Measurements from ENCODE around the gene ALDH1L1.
"Not testable (repeated sequence)": the region's sequence is repeated elsewhere in the genome, so short reads cannot be mapped to it uniquely, and the experiment has no call there.

Gene ALDH1L1

GRCh38 chr3:126080970-126081369 lies 99.4 kb downstream of the ALDH1L1 start:
- FAIRE-seq: no peak

DNA sequence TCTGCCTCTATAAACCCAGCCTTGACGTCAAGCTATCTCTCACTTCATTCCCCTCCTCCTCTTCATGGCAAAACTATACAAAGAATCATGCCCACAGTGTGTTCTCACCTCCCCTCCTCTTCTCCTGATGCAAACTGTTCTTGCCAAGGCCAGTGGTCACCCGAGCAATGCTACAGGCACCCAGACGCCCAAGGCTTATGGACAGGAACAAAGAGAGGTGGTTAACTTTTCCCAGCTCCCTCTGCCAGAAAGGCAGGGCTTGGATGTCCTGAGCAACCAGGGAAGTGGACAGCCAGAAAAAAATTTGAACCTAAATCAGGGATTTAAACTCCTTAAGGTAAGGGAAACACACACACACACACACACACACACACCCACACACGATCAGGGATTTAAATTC lies 101.5 kb downstream of the ALDH1L1 start:
- FAIRE-seq: no peak

GRCh38 chr3:126077754-126078153 lies 102.6 kb downstream of the ALDH1L1 start:
- no peak for FAIRE-seq

- no peak for FAIRE-seq
Observed at GRCh38 chr3:126076140-126076539, 104.2 kb downstream of the ALDH1L1 start.

DNA sequence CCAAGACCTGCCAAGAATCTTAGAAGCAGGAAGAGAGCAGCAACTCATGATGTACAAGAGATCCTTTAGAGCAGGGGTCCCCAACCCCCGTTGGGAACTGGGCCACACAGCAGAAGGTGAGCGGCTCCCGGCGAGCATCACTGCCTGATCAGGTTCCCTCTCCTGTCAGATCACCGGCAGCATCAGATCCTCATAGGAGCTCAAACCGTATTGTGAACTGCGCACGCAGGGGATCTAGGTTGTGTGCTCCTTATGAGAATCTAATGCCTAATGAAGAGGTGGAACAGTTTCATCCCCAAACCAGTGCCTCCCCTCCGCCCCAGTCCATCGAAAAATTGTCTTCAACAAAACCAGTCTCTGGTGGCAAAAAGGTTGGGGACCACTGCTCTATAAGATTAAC lies 110.2 kb downstream of the ALDH1L1 start:
- no peak for FAIRE-seq

DNA sequence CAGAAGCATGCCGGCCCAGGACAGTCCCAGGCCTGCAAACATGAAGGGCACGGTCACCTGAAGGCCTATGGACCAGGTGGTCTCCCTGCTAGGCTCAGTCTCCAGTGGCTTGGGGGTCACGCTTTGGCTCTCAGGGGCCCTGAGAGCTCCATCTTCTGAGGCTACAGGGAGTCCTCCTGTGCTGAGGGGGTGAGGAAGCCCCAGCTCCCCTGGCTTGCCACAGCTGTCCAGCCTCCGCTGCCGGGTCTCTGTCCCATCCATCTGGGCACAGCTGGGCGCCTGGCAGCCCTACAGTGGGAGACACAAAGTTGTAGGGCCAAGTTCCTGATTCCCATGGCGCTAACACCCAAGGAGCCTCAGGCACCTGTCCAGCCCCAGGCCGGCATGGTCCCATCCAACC lies 112.4 kb downstream of the ALDH1L1 start:
- no peak for FAIRE-seq

DNA sequence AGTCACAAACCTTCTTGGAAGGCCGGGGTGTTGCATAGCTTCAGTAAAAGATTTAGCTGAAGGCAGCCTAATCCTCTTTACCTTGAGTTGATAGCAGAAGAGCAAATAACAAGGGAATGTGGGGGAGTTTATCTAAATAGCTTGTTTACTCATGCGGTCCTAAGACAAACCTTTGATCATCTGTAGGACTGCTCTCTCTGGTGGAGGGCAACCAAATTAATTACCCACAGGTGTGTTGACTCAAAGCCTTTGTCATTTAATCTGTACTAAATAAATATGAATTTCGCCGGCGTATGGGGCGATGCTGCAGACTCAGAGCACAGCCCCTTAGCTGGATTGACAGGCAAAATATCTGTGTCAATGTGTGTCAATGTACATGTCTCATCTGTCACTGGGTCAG lies 113.7 kb downstream of the ALDH1L1 start:
- not testable (repeated sequence) for FAIRE-seq

- FAIRE-seq: no peak
Observed at GRCh38 chr3:126065876-126066275, 114.5 kb downstream of the ALDH1L1 start.

DNA sequence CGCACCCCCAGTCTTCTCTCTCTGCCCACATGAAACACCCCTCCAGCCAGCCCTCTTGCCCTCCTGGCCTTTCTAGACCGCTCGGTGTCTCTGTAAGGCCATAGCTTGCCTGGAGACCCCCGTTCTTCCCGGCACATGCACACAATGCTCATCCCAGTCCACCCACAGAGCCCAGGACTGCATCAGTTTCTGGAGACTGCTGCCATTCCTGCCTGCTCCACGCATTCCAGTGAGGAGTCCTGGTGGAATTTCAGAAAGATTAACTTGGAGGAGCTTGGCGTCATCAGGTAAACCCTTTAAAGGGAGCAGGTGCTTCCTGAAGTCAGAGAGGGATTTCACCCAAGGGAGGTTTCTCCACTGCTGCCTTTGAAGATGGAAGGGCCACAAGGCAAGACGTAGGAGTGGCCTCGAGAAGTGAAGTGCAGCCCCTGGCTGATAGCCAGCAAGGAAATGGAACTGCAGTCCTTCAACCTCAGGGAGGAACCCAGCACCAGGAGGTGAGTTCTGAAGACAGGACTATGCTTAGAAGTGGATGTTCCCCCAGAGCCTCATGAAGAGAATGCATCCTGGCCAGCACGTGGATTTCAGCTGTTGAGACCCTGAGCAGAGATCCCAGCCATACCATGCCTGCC lies 115.6 kb downstream of the ALDH1L1 start:
- FAIRE-seq: no peak

- no peak for FAIRE-seq
Observed at GRCh38 chr3:126063358-126063965, 116.9 kb downstream of the ALDH1L1 start.

DNA sequence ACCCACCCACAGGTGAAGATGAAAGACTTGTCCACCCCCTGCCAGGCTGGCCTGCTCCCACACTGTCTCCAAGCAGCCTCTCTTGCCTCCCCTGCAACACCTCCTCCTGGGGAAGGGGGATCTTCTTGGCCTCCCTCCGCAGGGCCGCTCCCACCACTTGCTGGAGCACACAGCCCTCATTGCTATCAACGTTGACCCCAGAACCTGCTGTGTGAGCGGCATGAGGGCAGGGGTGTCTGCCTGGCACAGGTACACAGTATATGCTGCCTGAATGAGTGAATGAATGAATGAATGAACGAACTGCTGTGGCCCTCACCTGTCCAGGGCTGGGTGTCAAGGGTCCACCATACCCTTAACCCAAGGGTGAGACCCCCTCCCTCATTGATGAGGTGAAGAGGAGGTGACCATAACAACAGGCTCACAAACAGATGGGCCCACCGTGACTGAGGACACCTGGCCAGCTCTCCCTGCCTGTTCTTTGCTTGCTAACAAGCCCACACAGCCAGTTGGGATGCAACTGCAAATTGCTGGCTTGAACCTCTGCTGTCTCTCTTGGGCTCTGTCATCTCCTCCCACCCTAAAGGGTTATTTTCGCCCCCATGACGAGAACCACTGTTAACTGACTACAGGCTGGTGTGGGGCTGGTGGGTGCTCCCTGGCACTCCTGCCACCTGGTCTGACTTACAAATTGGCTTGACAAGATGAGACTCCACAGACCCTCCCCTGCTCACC lies 118.9 kb downstream of the ALDH1L1 start:
- FAIRE-seq: no peak

DNA sequence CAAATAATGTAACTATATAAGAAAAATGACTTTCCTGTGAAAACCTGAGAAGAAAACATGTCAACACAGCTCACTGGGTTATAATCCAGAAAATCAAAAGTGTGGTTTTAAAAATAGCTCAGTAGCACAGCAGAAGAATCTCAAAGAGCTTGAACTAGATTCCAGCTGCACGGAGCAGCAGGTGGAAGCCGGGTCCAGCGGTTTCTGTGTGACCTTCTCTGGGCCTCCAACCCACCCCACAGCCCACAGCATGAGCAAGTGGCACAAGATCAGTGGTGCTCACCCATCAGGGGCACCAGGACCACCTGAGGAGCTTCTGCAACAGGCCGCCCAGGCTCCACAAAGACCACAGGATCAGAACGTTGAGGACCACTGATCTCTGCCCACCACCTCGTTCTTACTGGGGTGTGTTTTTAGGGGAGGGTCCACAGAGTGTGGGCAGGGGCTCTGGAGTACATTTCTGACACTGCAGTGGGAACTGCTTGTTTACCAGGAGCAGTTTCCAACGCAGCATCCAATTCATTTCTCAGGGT lies 119.7 kb downstream of the ALDH1L1 start:
- FAIRE-seq: no peak

DNA sequence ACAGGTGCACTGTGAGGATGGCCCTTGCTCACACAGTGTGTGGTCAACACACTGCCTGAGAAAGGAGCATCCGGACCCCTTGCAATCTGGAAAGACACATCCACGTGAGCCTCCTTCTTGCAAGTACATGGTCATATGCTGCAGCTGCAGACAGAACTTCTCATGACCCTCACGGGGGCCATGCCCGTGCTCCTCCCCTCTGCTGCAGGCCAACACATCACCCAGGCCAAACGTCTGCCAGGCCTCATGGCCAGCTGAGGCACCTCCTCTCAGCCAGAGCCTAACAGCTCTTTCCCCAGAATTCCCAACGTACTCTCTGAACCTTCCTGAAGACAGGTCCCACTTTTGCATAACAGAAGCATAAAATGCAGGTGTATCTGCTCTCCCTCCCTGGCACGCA lies 121.7 kb downstream of the ALDH1L1 start:
- no peak for FAIRE-seq

- FAIRE-seq: no peak
Observed at GRCh38 chr3:126057936-126058335, 122.5 kb downstream of the ALDH1L1 start.

DNA sequence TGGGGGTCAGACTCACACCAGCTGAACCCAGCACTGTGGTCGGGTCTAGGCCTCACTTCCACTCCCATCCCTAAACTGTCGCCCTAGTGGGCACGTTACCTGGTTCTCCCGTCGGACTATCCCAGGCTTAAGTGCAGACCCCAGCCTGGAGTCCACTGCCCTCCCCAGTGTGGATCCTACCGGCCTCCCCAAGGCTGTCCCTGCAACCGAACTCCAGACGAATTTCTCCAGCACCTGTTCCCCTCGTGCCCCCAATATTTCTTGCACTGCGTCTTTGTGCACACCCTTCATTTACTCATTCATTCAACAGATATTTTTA lies 122.9 kb downstream of the ALDH1L1 start:
- FAIRE-seq: no peak

GRCh38 chr3:126056681-126057500 lies 123.5 kb downstream of the ALDH1L1 start:
- no peak for FAIRE-seq

DNA sequence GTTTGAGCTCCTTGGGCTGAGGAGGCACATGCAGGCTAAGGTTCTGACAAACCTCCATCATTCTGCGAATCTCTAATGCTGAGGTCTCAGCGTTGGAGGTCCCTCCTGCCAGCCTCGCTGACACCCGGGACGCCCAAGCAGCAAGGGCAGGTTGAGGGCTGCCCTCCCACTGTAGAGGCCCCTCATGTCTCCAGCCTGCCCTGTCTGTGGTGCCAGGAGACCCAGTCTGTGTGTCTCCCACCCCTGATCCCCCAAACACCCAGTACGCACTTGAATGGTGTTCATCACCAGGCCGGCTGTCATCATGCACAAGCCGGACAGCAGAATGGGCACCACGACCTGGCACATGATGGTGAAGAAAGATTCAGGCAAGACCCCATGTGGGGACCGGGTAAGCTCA lies 124.3 kb downstream of the ALDH1L1 start:
- FAIRE-seq: no peak

DNA sequence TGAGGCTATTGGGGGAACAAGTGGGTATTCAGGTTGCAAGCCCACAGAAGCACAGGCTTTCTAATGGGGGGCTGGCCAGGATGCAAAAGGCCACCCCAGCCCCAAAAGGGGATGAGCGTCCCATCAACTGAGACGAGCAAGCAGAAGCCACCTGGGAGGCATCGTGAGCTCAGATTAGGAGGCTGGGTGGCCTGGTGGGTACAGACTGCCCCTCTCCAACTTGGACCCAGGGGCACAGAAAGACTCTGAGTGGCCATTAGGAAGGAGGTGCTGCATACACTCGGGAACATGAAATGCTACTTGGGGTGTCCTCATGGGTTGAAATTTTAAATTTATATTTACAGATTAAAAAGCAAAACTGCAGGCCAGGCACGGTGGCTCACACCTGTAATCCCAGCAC lies 125.5 kb downstream of the ALDH1L1 start:
- no peak for FAIRE-seq

- no peak for FAIRE-seq
Observed at GRCh38 chr3:126053949-126054569, 126.3 kb downstream of the ALDH1L1 start.
